Trophoblast cell (in vitro differentiated cells and primary cell): ENCODE data around the gene TJP3.

ENCODE experiments used
- DNase-seq, 2 donors: peaks; one replicate each; pipeline ENCODE4 v3.0.0-alpha.2; 2016
- H2AFZ ChIP-seq: 2 replicates; pipeline ENCODE4 v1.6.1; 2013; ENCODE audit warnings: low read length, moderate library complexity, mild to moderate bottlenecking; ENCODE audit not compliant: insufficient read depth, poor library complexity
- H2AK5ac ChIP-seq: 2 replicates; pipeline ENCODE4 v1.6.1; 2013; ENCODE audit warnings: mild to moderate bottlenecking, low read length
- H2BK120ac ChIP-seq: 2 replicates; pipeline ENCODE4 v1.6.1; 2013; ENCODE audit warnings: low read length, mild to moderate bottlenecking, moderate library complexity; ENCODE audit not compliant: insufficient read depth, poor library complexity
- H2BK12ac ChIP-seq: 2 replicates; pipeline ENCODE4 v1.6.1; 2013; ENCODE audit warnings: mild to moderate bottlenecking, low read length, moderate library complexity
- H2BK5ac ChIP-seq: 2 replicates; pipeline ENCODE4 v1.6.1; 2013; ENCODE audit warnings: low read length, low read depth, moderate library complexity, mild to moderate bottlenecking; ENCODE audit not compliant: poor library complexity
- H3K14ac ChIP-seq: 2 replicates; pipeline ENCODE4 v1.6.1; 2013; ENCODE audit warnings: mild to moderate bottlenecking, low read length
- H3K18ac ChIP-seq: 2 replicates; pipeline ENCODE4 v1.6.1; 2013; ENCODE audit warnings: mild to moderate bottlenecking, low read length
- H3K23ac ChIP-seq: 2 replicates; pipeline ENCODE4 v1.6.1; 2013; ENCODE audit warnings: low read length
- H3K27ac ChIP-seq: 2 replicates; pipeline ENCODE4 v1.5.1; 2013; ENCODE audit warnings: low read depth, mild to moderate bottlenecking, inconsistent platforms, low read length, moderate library complexity
- H3K27me3 ChIP-seq: 2 replicates; pipeline ENCODE4 v1.6.1; 2013; ENCODE audit warnings: inconsistent platforms, mild to moderate bottlenecking, low read length, moderate library complexity; ENCODE audit not compliant: insufficient read depth
- H3K36me3 ChIP-seq, 2 experiments: 1 replicate in 1 of 2; 2 replicates in 1 of 2; pipeline ENCODE4 v1.6.1; 2013; ENCODE audit warnings: low read length in 2 of 2, mild to moderate bottlenecking in 2 of 2, moderate library complexity in 1 of 2; ENCODE audit not compliant: insufficient read depth in 2 of 2, control insufficient read depth in 1 of 2
- H3K4ac ChIP-seq: 2 replicates; pipeline ENCODE4 v1.6.1; 2013; ENCODE audit warnings: low read depth, mild to moderate bottlenecking, low read length, moderate library complexity
- H3K4me1 ChIP-seq, 2 experiments: 1 replicate in 1 of 2; 2 replicates in 1 of 2; pipeline ENCODE4 v1.6.1; 2013; ENCODE audit warnings: low read length in 2 of 2, mild to moderate bottlenecking in 2 of 2, moderate library complexity in 1 of 2; ENCODE audit not compliant: insufficient read depth in 2 of 2, control insufficient read depth in 1 of 2
- H3K4me2 ChIP-seq: 2 replicates; pipeline ENCODE4 v1.6.1; 2013; ENCODE audit warnings: inconsistent platforms, mild to moderate bottlenecking, low read length, moderate library complexity
- H3K4me3 ChIP-seq: 2 replicates; pipeline ENCODE4 v1.5.1; 2013; ENCODE audit warnings: mild to moderate bottlenecking, low read depth, low read length, inconsistent platforms
- H3K79me1 ChIP-seq: one replicate; pipeline ENCODE4 v1.6.1; 2013; ENCODE audit warnings: low read length
- H3K79me2 ChIP-seq: 2 replicates; pipeline ENCODE4 v1.6.1; 2013; ENCODE audit warnings: low read length, mild to moderate bottlenecking; ENCODE audit not compliant: control insufficient read depth, insufficient read depth, poor library complexity
- H3K9ac ChIP-seq: 2 replicates; pipeline ENCODE4 v1.6.1; 2013; ENCODE audit warnings: mild to moderate bottlenecking, low read length
- H3K9me3 ChIP-seq: 2 replicates; pipeline ENCODE4 v1.6.1; 2013; ENCODE audit warnings: low read depth, mild to moderate bottlenecking, control low read depth, inconsistent platforms, low read length; ENCODE audit not compliant: insufficient read depth
- H4K12ac ChIP-seq: 2 replicates; pipeline ENCODE4 v1.6.1; 2013; ENCODE audit warnings: low read depth, mild to moderate bottlenecking, low read length, moderate library complexity
- H4K8ac ChIP-seq: 2 replicates; pipeline ENCODE4 v1.6.1; 2013; ENCODE audit warnings: low read depth, mild to moderate bottlenecking, low read length, moderate library complexity
- H4K91ac ChIP-seq: one replicate; pipeline ENCODE4 v1.6.1; 2013; ENCODE audit warnings: low read depth, mild to moderate bottlenecking, low read length, moderate library complexity
- WGBS: extraction: QIAGEN DNeasy Blood & Tissue Kit; methylation state at CpG from one replicate; pipeline ENCODE4 v1.1.7; 2013; ENCODE audit warnings: missing lambda C conversion rate; ENCODE audit not compliant: insufficient read length, insufficient coverage; ENCODE audit errors: extremely low coverage; 5-methylcytosine and 5-hydroxymethylcytosine counted together

Gene TJP3

DNA sequence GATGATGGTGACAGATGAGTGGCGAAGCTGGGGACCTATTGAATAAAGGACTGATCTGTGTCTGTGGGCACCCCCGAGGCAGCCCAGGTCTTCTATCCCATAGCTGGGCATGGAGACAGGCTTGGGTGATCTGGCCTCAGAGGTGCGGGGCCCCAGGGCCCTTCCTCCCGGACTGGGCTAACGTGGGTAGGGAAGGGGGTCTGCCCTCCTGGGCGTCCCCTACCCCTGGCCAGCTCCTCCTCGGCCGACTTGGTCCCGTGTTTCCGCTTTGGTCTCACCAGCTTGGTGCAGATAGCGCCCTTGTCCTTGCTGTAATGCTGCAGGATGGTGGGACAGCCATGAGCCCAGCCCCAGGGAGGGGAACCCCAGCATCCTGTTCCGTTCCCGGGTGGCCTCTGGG lies 74.7 kb downstream of the TJP3 start:
- Histone ChIP-seq H4K8ac (no peak overlapping the region), H2AFZ (no peak overlapping the region), H3K4ac (no peak overlapping the region), H2BK5ac (no peak overlapping the region), H2AK5ac (no peak overlapping the region), H3K18ac (no peak overlapping the region), H3K4me2 (no peak overlapping the region), H3K23ac (no peak overlapping the region), H3K9me3 (peaks cover 24% of the 10 kb centered on the region), H3K27ac (no peak overlapping the region), H3K27me3 (peaks cover 25% of the 10 kb centered on the region), H4K12ac (no peak overlapping the region), H3K79me2 (no peaks in the 10 kb centered on the region), H3K14ac (no peak overlapping the region), H3K9ac (no peak overlapping the region), H3K4me3 (no peak overlapping the region), H3K36me3 (no peaks in the 10 kb centered on the region), H4K91ac (no peak overlapping the region), H2BK120ac (no peak overlapping the region), H2BK12ac (no peak overlapping the region), H3K79me1 (no peaks in the 10 kb centered on the region), H3K4me1 (peaks cover 5% of the 10 kb centered on the region in 2 experiments)
- WGBS, result no CpG with 5 or more reads among the region's 13 CpGs
- no peak for DNase-seq

DNA sequence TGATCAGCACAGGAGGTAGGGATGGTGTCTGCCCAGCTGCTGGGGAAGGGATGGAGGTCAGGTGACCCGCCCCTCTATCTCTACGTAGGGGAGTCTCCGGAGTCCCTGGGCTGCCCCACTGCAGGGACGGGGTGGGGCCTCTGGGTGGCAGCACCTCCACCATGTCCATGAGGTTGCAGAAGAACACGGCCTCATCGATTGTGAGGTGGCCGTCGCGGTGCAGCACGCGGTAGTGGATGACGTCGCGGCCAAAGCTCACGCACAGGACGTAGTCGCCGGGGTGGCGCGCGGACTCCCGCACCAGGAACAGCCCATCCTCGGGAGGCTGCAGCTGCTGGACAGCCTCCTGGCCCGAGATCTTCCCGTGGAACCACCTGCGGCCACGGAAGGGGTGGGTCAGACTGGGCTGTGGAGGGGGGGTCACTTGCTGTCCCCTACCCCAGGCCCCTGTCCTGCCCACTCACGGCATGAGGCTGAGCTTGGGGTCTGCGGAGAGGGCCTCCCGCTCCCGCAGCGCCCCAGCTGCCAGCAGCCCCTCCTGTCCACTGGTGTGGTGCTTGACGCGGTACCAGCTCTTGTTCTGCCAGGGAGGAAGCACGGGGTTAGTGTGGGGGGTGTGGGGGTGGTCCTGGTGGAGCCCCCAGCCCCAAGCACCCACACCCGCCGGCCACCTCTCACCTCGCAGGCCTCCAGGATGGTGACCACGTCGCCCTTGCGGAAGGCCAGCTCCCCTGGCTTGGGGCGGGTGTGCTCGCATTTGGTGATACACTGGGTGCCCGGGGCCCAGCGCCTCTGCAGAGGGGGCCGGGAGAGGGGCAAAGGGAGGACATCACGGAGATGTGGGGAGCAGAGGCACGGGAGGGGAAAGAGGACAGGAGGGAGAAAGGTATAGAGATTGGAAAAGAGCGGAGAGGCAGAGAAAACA lies 75.7 kb downstream of the TJP3 start:
- no peaks in the 10 kb centered on the region for H3K79me2 ChIP-seq
- H2AK5ac ChIP-seq, result no peak overlapping the region
- H3K4me1 ChIP-seq, result peaks cover 5% of the 10 kb centered on the region in 2 experiments
- no peak overlapping the region for H3K4ac ChIP-seq
- WGBS, result no CpG with 5 or more reads among the region's 49 CpGs
- no peak overlapping the region for H3K4me2 ChIP-seq
- DNase-seq, result no peak
- H3K79me1 ChIP-seq, result no peaks in the 10 kb centered on the region
- peaks cover 24% of the 10 kb centered on the region for H3K9me3 ChIP-seq
- no peak overlapping the region for H3K23ac ChIP-seq
- no peak overlapping the region for H3K27ac ChIP-seq
- H4K91ac ChIP-seq, result no peak overlapping the region
- H4K8ac ChIP-seq, result no peak overlapping the region
- no peak overlapping the region for H3K4me3 ChIP-seq
- H2BK12ac ChIP-seq, result no peak overlapping the region
- no peak overlapping the region for H2BK120ac ChIP-seq
- H3K18ac ChIP-seq, result no peak overlapping the region
- peaks cover 25% of the 10 kb centered on the region for H3K27me3 ChIP-seq
- no peak overlapping the region for H3K14ac ChIP-seq
- no peak overlapping the region for H2BK5ac ChIP-seq
- H4K12ac ChIP-seq, result no peak overlapping the region
- no peak overlapping the region for H3K9ac ChIP-seq
- H2AFZ ChIP-seq, result no peak overlapping the region
- no peaks in the 10 kb centered on the region for H3K36me3 ChIP-seq

DNA sequence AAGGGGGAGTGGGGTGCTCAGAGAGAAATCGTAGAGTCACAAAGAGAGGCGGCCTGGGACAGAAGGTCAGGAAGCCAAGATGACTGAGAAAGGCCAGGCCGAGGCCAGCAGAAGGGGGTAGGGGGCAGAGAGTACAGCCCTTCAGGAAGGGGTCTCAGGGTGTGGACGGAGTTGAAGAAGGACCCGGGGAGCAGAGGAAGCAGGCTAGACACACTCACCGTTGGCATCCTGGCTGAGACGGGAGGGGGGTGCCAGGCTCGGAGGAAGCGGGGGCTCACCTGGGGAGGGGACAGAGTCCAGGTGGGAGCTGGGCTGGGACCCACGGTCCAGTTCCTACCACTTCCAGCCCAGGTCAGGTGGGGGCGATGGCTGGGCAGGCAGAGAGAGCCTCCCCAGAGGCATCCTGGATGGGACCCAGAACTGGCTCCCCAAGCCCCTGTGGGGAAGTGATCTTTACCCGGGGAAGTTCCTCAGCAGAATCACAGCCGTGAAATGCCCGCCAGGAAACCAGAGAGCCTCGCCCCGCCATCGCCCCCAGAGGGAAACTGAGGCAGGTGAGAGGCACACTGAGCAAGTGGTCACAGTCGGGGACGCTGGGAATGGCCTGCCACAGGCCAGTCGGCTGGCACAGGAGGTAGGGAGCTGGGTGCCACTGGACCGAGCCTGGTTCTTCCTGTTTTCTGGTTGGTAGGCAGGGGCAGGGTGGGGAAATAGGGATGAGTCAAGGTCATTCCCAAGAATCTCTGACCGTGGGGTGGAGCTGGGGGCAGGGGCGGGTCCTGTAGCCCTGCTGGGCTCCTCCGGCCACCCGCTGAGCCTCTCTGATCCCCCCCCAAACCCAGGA lies 76.6 kb downstream of the TJP3 start:
- no peak overlapping the region for H2BK5ac ChIP-seq
- no peak overlapping the region for H3K4ac ChIP-seq
- no peak overlapping the region for H3K4me3 ChIP-seq
- H3K79me2 ChIP-seq, result no peaks in the 10 kb centered on the region
- H3K9me3 ChIP-seq, result peaks cover 24% of the 10 kb centered on the region
- no peak for DNase-seq
- H2BK12ac ChIP-seq, result no peak overlapping the region
- H3K23ac ChIP-seq, result no peak overlapping the region
- H3K14ac ChIP-seq, result no peak overlapping the region
- no peak overlapping the region for H2BK120ac ChIP-seq
- no peak overlapping the region for H4K12ac ChIP-seq
- H2AK5ac ChIP-seq, result no peak overlapping the region
- no peaks in the 10 kb centered on the region for H3K79me1 ChIP-seq
- no CpG with 5 or more reads among the region's 25 CpGs for WGBS
- no peak overlapping the region for H3K9ac ChIP-seq
- peaks cover 5% of the 10 kb centered on the region in 2 experiments for H3K4me1 ChIP-seq
- no peak overlapping the region for H4K8ac ChIP-seq
- H3K36me3 ChIP-seq, result no peaks in the 10 kb centered on the region
- no peak overlapping the region for H4K91ac ChIP-seq
- peaks cover 25% of the 10 kb centered on the region for H3K27me3 ChIP-seq
- no peak overlapping the region for H3K4me2 ChIP-seq
- H2AFZ ChIP-seq, result no peak overlapping the region
- no peak overlapping the region for H3K27ac ChIP-seq
- no peak overlapping the region for H3K18ac ChIP-seq

DNA sequence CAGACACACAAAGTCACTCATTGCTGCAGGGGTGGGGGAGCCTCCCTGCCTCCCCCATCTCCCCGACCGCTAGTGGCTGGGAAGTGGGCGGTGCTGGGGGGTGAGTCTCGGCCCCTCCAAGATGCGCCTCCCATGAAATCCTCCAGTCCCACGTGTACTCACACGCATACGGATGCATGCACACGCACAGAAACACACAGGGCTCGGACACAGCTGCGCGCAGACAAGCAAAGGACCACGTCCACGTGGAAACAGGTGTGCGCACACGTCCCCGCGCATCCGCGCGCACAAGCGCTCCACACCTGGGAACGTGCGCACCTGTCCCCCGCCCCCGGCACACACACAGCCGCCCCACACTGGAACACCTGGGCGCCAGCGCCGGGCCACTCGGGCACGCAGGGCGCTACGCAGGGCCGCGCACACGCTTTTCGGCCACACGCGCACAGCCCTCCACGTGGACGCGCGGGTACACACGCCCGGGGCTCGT lies 77.3 kb downstream of the TJP3 start:
- no peaks in the 10 kb centered on the region for H3K79me2 ChIP-seq
- WGBS, result no CpG with 5 or more reads among the region's 47 CpGs
- H2BK12ac ChIP-seq, result no peak overlapping the region

More for the DNA sequence above, 77.3 kb downstream of the TJP3 start:
- Histone ChIP-seq H3K9ac (no peak overlapping the region), H2BK5ac (no peak overlapping the region), H3K27me3 (peaks cover 27% of the 10 kb centered on the region), H3K14ac (no peak overlapping the region), H4K12ac (no peak overlapping the region), H2AK5ac (no peak overlapping the region), H3K4ac (no peak overlapping the region), H3K4me3 (peak overlapping the region; percentile 57), H3K4me2 (peak overlapping the region; percentile 65), H4K91ac (no peak overlapping the region), H3K4me1 (peaks cover 5% of the 10 kb centered on the region in 2 experiments), H3K9me3 (peaks cover 25% of the 10 kb centered on the region), H3K27ac (no peak overlapping the region), H3K36me3 (no peaks in the 10 kb centered on the region), H2BK120ac (no peak overlapping the region), H3K23ac (no peak overlapping the region), H3K79me1 (no peaks in the 10 kb centered on the region), H3K18ac (no peak overlapping the region), H2AFZ (no peak overlapping the region), H4K8ac (no peak overlapping the region)
- DNase-seq, result no peak
